HFFc6 (cell line): ENCODE data around the gene ATP2B3. TPM values are rescaled to one million over a fixed set of nuclear protein-coding genes. Genes with fewer than 3 reads are reported as not detected.

Source experiments
- DNase-seq: peaks from one replicate; pipeline ENCODE4 v3.0.0-alpha.2; 2018
- H3K27ac Mint-ChIP-seq: 2 replicates; pipeline ENCODE4 v1.8.0; 2020; ENCODE audit warnings: mild to moderate bottlenecking, mixed read lengths
- H3K27me3 Mint-ChIP-seq: 2 replicates; pipeline ENCODE4 v1.8.0; 2021; ENCODE audit warnings: mild to moderate bottlenecking, moderate library complexity, mixed read lengths; ENCODE audit not compliant: insufficient read depth
- H3K36me3 Mint-ChIP-seq: 2 replicates; pipeline ENCODE4 v1.8.0; 2021; ENCODE audit warnings: low read depth, mixed read lengths
- H3K4me1 Mint-ChIP-seq: 2 replicates; pipeline ENCODE4 v1.8.0; 2020; ENCODE audit warnings: low read depth, mixed read lengths
- H3K4me3 Mint-ChIP-seq: 2 replicates; pipeline ENCODE4 v1.8.0; 2020; ENCODE audit warnings: mild to moderate bottlenecking, moderate library complexity, mixed read lengths
- H3K9me3 Mint-ChIP-seq: 2 replicates; pipeline ENCODE4 v1.8.0; 2020; ENCODE audit warnings: mild to moderate bottlenecking, mixed read lengths
- CTCF ChIP-seq: fragments of 200-600 bp; sonication (generic); IDR thresholded peaks from 2 replicates; pipeline ENCODE4 v1.5.0; 2021; ENCODE audit warnings: antibody characterized with exemption, mild to moderate bottlenecking
- total RNA-seq, 6 experiments: library from RNA; stranded (reverse); fragmentation: NEBNext Ultra II Directional; extraction: Animal tissue kit (Norgen Biotek cat#: 25700); gene quantifications; 2 replicates in 1 of 6; 3 replicates in 5 of 6; pipeline ENCODE4 v1.2.3, GENCODE V29; 2021

The ATP2B3 gene
- total RNA-seq, 6 experiments from 2014 or later, result not detected

- H3K27ac Mint-ChIP-seq, result no peak overlapping the region
- H3K4me1 Mint-ChIP-seq, result no peaks in the 10 kb centered on the region
- H3K4me3 Mint-ChIP-seq, result no peak overlapping the region
- no peak for DNase-seq
- H3K9me3 Mint-ChIP-seq, result no peaks in the 10 kb centered on the region
- H3K27me3 Mint-ChIP-seq, result peaks cover 25% of the 10 kb centered on the region
- no peak for TF ChIP-seq CTCF
- no peaks in the 10 kb centered on the region for H3K36me3 Mint-ChIP-seq
Observed at GRCh38 chrX:153514259-153514658, 3.2 kb upstream of the ATP2B3 start.

GRCh38 chrX:153515435-153515834 is 2.0 kb upstream of the ATP2B3 start:
- Mint-ChIP-seq H3K4me3 (no peak overlapping the region), H3K27ac (no peak overlapping the region), H3K9me3 (no peaks in the 10 kb centered on the region), H3K4me1 (peaks cover 5% of the 10 kb centered on the region), H3K27me3 (peaks cover 25% of the 10 kb centered on the region), H3K36me3 (no peaks in the 10 kb centered on the region)
- no peak for DNase-seq
- TF ChIP-seq CTCF, result no peak

GRCh38 chrX:153516073-153516472 is 1.4 kb upstream of the ATP2B3 start:
- Mint-ChIP-seq H3K36me3 (no peaks in the 10 kb centered on the region), H3K27ac (no peak overlapping the region), H3K4me3 (no peak overlapping the region; the same call in 1 of the 2 replicates), H3K9me3 (no peaks in the 10 kb centered on the region), H3K27me3 (peaks cover 25% of the 10 kb centered on the region), H3K4me1 (peaks cover 6% of the 10 kb centered on the region)
- DNase-seq, result no peak
- TF ChIP-seq CTCF, result no peak

GRCh38 chrX:153517946-153518834 is 748 bp downstream of the ATP2B3 start:
- no peaks in the 10 kb centered on the region for H3K9me3 Mint-ChIP-seq
- peak overlapping the region; percentile 24; the same call in 1 of the 2 replicates for H3K4me3 Mint-ChIP-seq
- peaks cover 25% of the 10 kb centered on the region for H3K27me3 Mint-ChIP-seq
- no peak for TF ChIP-seq CTCF
- no peak for DNase-seq
- H3K4me1 Mint-ChIP-seq, result peaks cover 6% of the 10 kb centered on the region
- no peak overlapping the region for H3K27ac Mint-ChIP-seq
- H3K36me3 Mint-ChIP-seq, result no peaks in the 10 kb centered on the region

- TF ChIP-seq CTCF, result no peak
- H3K9me3 Mint-ChIP-seq, result no peaks in the 10 kb centered on the region
- peaks cover 21% of the 10 kb centered on the region for H3K27me3 Mint-ChIP-seq
- peak overlapping the region; percentile 49; the same call in 1 of the 2 replicates for H3K4me3 Mint-ChIP-seq
- peaks cover 6% of the 10 kb centered on the region for H3K4me1 Mint-ChIP-seq
- H3K36me3 Mint-ChIP-seq, result no peaks in the 10 kb centered on the region
- DNase-seq, result peak; percentile 15
- no peak overlapping the region for H3K27ac Mint-ChIP-seq
Observed at GRCh38 chrX:153519569-153520286, 2.3 kb downstream of the ATP2B3 start.
